ENCODE data around the gene APLP2.
"Not testable (repeated sequence)": the region's sequence is repeated elsewhere in the genome, so short reads cannot be mapped to it uniquely, and the experiment has no call there.

APLP2 gene

GRCh38 chr11:130168105-130168504, 98.4 kb downstream of the APLP2 start:
- no peak for DNase-seq (ENCODE audit: low read depth)
- no peak for TF ChIP-seq CTCF (IDR thresholded peaks at IDR 0.05; ENCODE audit: control insufficient read depth, extremely low read depth, insufficient read depth)
- no peak overlapping the region for H3K4me3 ChIP-seq (ENCODE audit: low read depth, low read length)

GRCh38 chr11:130170345-130170744, 100.7 kb downstream of the APLP2 start:
- no peak overlapping the region for H3K4me3 ChIP-seq (ENCODE audit: low read depth, low read length)
- DNase-seq (ENCODE audit: low read depth): no peak
- no peak for TF ChIP-seq CTCF (IDR thresholded peaks at IDR 0.05; ENCODE audit: control insufficient read depth, extremely low read depth, insufficient read depth)

- H3K4me3 ChIP-seq (ENCODE audit: low read depth, low read length): no peak overlapping the region
- TF ChIP-seq CTCF (IDR thresholded peaks at IDR 0.05; ENCODE audit: control insufficient read depth, extremely low read depth, insufficient read depth): no peak
- DNase-seq (ENCODE audit: low read depth): no peak
Measured at GRCh38 chr11:130171534-130171933, 101.8 kb downstream of the APLP2 start.

GRCh38 chr11:130172001-130172400, 102.3 kb downstream of the APLP2 start:
- DNase-seq (ENCODE audit: low read depth); H3K4me3 ChIP-seq (ENCODE audit: low read depth, low read length): not testable (repeated sequence)

DNA sequence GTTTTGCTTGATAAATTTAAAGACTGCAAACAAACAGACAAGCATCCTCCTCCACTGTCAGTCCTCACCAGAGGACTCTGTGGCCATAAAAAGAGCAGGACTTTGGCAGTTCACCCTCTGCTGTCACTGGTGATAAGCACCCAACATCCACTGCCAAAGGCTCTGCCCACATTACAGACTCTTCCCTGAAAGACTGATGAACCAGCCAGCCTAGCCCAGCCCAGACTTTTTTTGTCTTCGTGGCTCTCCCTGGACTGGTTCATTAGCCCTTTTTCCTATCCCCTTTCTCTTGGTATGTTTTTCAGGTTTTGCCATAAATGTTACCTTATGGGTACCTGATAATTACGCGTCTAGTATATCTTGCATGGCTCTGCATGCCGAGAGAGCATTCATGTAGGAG, 104.9 kb downstream of the APLP2 start:
- DNase-seq (ENCODE audit: low read depth): no peak
- H3K4me3 ChIP-seq (ENCODE audit: low read depth, low read length): no peak overlapping the region
- TF ChIP-seq CTCF (IDR thresholded peaks at IDR 0.05; ENCODE audit: control insufficient read depth, extremely low read depth, insufficient read depth): no peak

DNA sequence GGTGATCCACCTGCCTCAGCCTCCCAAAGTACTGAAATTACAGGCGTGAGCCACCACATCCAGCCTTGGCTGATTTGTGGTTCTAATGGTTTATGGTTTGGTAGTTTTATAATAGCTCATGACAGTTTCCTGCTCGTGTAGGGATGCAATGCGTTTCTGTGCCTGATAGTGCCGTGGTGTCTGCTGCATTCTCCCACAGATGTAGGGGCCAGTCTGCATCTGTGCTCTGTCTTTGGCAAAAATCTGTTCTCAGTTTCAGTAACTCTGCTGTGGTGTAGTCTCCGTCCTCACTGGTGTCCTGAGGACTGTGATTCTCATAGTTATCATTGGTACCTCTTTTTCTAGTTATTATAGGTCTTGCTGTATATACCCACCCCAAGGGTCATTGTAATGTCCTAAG, 106.2 kb downstream of the APLP2 start:
- no peak overlapping the region for H3K4me3 ChIP-seq (ENCODE audit: low read depth, low read length)
- TF ChIP-seq CTCF (IDR thresholded peaks at IDR 0.05; ENCODE audit: control insufficient read depth, extremely low read depth, insufficient read depth): no peak
- no peak for DNase-seq (ENCODE audit: low read depth)

- TF ChIP-seq CTCF (IDR thresholded peaks at IDR 0.05; ENCODE audit: control insufficient read depth, extremely low read depth, insufficient read depth): no peak
- no peak overlapping the region for H3K4me3 ChIP-seq (ENCODE audit: low read depth, low read length)
- no peak for DNase-seq (ENCODE audit: low read depth)
Measured at GRCh38 chr11:130177782-130178181, 108.1 kb downstream of the APLP2 start.

Measured in LNCaP clone FGC (cell line).